HG02870 (cell line): ENCODE measurements around the gene SATB1.

Source experiments
- ATAC-seq: cut with Tn5 transposase; IDR thresholded peaks from one replicate; pipeline ENCODE4 v1.9.1; 2021; ENCODE audit warnings: mild to moderate bottlenecking, moderate library complexity; ENCODE audit not compliant: unreplicated experiment

Gene SATB1

DNA sequence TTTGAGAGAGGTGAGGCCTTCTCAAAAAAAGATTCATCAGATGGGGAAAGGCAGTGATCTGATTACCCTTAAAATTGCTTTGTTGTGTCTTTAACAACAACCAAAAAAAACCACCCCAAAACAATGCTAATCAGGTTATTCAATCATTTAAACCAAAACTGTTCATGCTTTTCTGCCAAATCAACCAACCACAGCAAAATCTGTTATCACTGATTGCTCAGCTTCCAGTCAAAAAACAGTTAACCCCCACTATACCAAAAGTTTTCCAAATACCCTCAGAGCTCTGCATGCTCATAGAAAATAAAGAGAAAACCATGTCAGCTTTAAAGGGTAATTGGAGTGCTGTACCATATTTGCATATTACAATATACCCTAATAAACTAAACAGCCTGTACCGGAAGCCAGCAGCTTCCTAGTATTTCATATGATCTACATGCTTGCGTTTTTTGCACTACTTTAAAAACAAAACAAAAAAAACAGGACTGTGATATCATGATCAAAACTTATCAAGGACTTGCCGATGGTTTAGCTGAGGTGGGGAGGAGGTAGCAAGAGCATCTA, 22.8 kb downstream of the SATB1 start:
- no peak for ATAC-seq

DNA sequence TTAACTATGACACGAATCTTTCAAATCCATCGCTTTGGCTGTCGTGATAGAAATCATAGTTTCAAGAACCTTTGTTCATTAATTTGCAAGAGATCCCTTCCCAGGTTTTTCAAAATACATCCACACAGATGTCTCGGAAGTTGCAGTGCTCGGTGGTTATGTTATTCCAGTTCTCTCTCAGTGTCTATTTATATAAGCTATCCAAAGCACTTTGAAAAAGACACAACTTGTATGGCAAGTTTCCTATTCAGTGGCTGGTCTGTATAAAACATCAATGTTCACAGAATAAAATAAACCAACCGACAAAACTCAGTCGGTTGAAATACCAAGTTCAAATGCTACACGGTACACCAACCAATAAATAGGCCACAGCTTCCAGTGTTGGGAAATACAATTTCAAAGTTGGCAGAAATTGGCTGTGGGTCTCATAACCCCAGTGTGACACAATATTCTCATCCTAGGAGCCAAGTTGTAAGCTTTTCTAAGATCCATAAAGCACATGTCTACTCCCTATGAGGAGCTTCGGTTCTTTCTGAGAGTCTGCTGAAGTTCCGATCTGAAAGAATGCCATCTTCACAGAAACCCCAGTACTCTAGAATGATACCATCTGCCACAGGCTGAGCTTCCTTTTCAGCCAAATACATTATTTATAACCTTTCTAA, 23.7 kb downstream of the SATB1 start:
- ATAC-seq = no peak

DNA sequence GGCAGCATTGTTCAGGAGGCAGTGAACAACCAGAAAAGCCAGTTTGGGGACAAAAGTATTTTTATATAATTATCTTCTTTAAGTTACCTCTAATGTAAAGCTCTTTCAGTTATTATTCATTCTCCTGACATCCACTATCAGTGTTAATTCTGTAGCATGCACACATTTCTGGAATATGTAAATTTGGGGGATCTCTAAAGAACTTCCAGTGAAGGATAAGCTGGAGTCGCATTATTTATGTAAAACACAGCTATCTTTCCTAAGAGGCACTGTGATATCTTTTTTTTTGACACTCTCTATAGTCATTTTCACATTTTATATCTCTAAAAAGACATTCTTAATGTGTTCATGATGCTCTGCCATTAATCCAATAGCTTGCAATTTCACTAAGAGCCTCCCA, 26.7 kb downstream of the SATB1 start:
- ATAC-seq = no peak

DNA sequence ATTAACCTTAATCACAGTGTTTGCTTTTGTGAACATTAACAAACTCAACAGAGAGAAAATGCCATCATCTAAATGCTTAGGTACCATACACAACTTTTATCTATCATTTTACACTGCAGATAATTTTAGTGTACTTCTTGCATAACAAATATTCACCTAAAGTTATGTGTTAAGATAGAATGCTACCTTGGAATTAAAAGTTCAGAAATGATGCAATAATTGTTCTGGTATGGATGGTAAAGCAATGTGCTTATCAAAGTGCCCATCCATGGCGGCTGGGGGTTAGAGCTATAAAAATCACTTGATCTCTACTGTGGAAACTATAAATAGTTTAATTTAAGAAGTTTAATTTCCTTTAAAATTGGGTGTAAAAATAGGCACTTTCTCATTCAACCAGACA, 28.7 kb downstream of the SATB1 start:
- no peak for ATAC-seq

DNA sequence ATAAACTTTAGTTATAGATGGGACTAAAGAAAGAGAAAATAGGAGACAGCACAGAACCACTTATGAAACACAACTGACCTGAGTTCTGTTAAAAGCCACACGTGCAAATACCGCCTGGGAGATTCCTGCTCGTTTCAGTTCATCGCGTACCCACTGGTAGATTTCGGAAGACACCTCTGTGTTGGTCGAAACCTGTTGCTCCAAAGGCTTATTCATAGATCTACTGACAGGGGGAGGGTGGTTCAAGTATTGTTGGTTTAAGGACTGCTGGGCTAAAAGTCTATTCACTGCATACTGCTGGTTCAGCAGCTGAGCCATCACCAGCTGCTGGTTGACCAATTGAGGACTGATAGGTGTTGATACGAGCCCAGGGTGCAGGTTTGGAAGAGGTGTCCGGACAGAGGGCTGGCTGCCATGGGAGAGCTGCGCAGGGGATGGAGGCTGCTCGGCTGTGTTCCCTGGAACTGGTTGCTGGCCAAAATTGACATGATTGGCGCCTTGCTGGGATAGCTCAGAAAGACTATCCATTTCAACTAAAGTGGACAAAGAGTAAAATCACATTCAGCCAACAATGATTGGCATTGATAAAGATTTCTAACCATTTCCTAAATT, 30.6 kb downstream of the SATB1 start:
- no peak for ATAC-seq

DNA sequence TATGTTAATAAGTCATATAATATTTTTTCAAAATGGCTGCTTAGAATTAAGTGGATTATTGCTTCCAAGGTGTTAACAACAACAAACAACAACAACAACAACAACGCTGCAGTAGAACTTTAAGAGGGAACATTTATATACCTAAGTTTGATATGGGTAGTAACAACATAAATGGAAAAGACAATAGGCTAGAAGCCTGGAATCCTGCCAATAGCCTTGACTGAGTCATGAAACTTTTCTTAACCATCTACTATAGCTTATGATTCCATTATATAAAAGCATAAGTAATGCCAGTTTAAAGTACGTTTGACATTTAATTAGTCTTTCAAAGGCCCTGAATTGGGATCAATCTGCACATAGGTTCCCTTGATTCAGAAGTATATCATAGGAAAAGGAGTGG, 31.2 kb downstream of the SATB1 start:
- ATAC-seq = no peak

DNA sequence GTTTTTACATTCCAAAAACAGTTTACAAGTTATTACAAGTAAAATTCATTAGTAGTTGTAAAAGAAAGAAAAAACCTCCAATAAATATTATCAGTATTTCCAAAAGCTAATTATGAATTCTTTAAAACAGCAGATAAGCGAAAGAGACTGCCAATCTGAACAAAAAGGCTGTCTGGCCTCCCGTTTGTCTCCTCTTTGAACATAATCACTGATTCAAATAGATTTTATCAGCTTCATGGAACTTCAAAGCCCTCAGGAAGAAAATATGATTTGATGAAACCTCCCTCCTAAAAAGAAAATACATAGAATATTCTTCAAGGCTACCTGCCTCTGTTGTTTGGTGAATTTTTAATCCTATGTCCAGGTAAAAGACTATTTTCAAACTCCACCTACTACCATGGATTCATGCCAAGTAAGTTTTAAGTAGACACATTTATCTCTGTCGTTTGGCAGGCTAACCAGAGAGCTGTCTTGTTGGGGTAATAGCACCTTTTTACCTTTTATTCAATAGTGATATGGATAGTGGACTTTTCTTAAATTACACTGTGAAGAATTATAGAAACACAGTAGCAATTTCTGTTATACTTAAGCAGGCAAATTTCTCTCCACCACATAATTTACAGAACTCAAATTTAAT, 35.0 kb downstream of the SATB1 start:
- ATAC-seq = no peak

DNA sequence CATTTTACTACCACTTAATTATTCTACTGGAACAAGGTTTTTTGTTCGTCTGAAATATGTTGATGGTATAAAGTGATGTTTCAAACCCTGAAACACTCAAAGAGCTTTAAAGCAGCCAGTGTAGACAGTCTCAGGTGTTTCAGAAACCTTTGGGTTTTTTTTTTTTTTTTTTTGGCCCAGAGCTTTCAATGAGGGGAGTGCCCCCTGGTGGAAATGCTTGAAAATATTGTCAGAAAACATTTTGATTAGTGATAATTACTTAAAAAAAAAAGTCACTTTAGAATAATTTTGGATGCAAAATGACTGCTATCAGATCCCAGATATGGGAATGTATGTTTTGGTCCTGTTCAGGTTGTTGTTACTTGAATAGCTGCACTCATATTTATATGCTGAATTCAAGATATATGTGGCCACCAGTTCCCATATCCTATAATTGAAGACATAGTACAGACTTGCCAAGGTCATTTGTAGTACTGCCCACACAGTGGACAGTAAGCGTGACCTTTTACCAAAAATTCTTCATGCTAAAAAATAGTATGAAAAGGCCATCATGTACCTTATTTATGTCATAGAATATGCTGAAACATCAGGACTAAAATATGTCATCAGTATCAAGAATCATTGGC, 35.9 kb downstream of the SATB1 start:
- ATAC-seq = no peak

DNA sequence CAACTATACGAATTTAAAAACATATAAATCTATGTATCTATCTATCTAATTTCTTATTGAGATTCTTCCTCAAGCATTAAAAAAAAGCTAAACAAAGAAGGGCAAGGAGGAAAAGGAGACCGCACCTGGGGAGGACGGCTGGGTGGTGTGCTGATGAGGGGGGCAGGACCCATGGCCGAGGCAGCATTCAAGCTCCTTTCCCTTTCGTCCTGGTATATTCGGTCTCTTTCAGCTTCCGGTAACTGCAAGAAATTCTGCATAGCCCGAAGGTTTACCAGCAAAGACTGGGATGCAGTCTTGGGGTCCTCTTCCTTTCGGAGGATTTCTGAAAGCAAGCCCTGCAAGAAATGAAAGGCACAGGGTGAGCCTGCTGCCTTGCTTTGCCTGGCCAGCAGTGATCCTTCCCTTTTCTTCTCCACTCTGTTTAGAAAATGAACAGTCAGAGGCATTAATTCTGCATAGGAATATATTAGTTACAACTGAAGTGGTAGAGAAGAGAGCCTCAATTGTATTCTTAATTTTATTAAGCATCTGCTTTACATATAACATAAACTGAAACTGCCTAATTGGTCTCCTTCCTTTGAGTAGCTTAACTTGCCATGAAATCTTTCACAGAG, 38.8 kb downstream of the SATB1 start:
- no peak for ATAC-seq

DNA sequence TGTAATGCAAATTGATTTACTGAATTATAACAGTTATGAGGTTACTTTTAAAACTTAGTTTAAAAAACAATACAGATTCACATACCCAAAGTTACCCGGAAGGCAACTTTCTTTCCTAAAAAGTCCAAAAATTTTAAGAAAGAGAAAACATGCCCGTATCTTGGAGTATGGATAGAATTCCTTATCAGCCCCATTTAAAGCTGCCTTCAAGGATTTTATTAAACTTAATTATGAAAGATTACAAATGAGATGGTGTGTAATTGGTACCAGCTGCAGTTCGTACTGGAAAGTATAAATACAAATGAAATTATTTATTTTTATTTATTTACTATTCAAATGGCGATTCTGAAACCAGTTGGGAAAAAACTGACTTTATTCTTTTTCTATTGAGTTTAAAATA, 39.4 kb downstream of the SATB1 start:
- no peak for ATAC-seq

DNA sequence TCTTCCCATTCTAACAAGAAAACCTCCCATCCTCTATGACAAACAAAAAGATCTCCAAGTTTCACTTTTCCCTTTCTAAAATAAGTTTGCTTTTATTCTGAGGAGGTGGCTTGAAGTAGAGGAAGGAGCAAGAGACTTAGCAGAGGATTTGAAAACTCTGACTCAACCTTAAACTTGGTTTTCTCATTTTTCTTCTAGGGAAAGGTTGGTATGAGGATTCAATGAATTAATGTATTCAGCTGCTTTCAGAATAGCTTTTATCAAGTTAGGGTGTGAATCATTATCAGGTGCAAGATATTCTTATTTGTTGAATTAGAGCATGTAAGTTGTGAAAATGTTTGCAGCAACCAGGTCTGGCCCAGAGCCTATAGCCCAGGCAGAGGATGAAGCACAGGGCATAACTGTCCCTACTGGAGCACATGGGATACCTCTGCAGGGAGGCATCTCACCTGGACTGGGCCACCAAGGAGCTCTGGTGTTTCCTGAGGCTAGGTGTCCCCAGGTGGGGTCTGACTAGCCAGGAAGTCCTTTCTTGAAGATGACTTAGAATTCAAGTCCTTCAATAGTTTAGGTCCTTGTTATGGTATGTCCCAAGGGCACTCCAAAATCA, 42.3 kb downstream of the SATB1 start:
- ATAC-seq = no peak

DNA sequence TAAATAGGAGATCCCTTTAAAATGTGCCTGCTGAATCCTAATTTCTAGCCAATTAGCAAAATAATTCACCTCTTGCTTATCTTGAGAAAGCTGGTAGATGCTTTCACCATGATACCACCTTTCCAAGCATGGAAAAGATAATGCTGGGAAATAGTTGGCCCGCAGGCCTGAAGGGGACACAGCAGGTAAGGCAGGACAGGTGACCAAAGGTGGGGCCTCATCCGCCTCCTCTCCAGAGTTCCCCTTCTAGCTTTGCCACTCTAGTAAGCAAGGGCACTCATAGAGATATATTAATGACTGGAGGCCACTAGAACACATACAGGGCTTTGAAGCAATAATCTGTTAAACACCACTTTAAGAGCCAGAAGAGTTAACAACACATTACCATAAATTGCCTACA, 45.5 kb downstream of the SATB1 start:
- ATAC-seq = no peak

DNA sequence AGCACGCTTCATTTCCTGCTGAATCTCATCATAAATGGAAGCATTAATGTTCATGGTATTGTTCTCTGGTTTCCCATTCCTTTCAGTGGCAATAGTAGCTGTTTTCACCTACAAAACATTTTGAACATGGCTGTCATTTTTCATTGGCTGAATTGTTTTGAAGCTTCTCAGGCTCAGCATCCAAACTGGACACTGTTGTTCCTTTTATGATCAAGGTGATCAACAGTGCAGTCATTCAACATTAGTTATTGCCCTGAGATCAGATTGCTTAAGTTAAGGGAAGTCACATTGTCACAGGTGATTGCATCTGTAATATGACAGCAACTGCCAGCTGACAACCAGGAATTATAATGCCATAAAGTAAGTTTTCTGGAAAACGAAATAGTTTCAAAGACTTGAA, 46.9 kb downstream of the SATB1 start:
- ATAC-seq = no peak

DNA sequence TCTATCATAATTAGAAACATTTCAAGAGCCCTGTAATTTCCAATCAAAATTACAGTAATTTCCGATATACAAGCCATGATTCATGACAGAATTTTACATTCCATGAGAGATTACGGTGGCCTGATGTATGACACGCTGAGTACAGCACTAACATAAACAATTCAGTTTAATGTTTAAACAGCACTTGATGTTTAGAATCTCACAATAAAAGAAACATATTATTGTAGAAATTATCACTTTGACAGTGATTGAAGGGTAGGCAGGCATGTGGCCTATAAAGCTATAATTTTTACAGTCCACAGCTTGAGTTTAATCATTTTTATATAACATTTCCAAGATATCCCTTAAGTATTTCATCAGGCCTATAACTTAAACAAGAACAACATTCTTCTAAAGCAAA, 48.5 kb downstream of the SATB1 start:
- ATAC-seq = no peak

DNA sequence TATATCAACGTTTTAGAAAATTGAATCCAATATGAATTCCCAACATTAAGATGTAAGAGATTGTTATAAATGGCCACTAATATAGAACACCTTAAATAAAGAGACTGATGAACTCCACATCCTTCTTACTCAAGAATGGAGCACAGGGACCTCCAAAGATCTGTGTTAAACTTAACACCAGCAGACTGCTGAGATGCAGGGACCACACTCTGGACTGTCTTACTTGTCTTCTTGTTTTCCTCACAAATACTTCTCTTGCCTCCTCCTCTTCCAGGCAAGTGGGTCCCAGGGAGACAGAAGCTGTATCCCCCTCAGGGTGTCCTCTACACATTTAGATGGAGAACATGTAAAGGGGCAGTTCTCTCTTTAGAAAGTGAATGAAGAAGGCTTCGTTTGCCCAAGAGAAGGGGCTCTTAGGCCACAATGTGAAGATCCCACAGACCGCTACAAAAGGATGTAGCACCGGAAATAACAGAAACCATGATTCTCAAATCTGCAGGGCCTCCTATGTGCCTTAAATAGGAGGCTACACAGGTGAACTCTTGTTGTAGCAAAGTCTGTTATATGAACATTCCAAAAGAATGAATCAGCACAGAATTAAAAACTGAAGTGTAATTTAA, 52.2 kb downstream of the SATB1 start:
- no peak for ATAC-seq

DNA sequence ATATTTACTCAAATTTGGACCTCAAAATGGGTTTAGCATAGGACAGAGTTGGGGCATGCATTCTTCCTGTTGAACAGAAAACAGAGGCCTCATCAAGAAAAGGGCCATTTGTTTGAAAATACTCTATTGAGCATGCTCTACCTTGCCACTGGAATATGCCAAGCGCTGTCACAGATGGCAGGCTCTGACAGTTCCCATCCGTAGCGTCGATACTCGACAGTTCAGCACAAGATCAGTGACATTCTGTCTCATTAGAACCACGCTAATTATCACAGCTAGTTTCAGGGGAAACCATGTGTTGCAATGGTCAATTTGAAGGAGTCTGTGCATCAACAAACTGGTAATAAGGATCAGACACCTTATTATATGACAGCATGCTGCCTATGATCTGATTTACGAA, 54.5 kb downstream of the SATB1 start:
- ATAC-seq = no peak

DNA sequence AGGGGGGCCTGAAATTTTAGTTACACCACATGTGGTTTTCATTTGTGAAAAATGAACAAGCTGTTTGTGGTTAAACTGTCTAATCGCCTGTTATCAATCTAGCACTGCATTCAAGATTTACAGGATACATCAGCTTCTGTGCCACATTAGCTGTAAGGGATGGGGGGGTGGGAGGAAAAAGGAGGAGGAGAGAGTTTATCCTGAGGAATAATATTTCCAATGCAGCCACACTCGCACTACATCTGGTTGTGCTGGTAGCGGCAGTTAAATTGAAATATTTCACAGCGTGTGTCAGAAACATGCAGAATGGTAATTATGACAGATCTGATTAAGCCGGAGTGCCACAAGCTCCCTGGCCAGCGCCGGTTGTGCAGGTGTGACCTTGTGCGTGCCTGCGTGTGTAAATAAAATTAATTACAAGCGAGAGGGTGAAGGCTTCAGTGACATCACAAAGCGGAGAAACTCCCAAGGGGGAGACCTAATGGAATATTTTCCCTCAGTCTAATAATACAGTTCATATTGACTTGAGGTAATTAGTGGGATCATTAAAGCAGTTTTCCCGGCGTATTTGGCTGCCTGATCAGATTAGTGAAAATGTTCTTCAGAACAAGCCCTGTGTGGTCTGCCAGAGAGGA, 55.5 kb downstream of the SATB1 start:
- ATAC-seq = no peak

DNA sequence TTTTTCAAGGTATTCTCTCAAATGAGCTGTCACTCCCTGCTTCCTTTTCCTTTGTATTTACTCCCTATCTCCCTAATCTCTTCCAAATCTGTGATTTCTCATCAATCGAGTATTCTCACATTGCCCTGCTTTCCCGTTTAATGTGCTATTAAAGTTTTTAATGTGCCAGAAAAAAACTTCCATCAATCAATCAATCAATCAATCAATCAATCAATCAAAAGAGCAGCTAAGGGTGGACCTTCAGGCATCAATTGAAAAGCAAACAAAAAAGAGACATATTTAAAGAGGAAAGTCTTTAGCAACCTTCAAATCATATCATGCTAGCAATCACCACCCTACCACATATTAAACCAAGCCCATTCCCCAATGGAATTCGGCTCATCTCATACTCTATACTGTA, 58.9 kb downstream of the SATB1 start:
- ATAC-seq = no peak

DNA sequence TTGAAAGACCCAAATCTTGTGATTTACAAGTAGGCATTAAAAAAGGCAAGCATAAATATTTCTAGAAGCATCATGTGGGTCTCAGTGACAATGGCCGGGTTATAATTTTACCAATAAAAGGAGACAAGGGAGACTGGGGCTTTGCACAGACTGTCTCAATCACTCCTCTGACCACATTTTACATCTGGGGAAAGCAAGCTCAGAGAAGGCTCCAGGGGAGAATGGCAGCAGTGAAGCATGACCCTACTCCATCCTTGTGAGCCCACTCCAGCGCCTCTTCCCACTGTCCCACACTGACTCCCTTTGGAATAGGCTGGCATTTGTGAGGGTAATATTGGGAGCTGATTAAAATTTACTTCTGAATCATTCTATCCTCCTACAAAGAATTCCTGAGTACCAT, 61.8 kb downstream of the SATB1 start:
- no peak for ATAC-seq

DNA sequence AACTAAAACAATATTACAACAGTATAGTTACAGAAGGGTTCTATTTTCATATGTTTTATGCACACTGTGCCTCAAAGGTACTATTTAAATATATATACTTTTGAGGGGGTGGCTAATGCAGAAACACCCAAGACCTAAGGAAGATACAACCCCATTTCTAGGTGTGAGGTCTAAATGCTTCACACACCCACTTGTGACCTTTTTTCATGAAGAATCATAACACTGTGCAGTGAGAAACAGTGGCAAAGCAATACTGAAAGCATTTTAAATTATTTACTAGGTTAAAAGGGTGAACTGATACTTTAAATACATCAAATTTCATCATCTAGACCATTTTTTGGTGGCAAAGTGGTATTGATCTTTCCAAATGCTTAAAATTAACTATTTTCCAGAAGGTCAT, 67.4 kb downstream of the SATB1 start:
- no peak for ATAC-seq
